Measurements from ENCODE around the gene RDH5. TPM values are rescaled to one million over a fixed set of nuclear protein-coding genes. Genes with fewer than 3 reads are reported as not detected.
A peak's percentile ranks its signal among the peaks of the same experiment; 100 is the strongest.

Gene RDH5
- total and polyA plus RNA-seq, 4 experiments from 2014 or later = 1.4 to 32.5 (median 15.9) TPM

DNA sequence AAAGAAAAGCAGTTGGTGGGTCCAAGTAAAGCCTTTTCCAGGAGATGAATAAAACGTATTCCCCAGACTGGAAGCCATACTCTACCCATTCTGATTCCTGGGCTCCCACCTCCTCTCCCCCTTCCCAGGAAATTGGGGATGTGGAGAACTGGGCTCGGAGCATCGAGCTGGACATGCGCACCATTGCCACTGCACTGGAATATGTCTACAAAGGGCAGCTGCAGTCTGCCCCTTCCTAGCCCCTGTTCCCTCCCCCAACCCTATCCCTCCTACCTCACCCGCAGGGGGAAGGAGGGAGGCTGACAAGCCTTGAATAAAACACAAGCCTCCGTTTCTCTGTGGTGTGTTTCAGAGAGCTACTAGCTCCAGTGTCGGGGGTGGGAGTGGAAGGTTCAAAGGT lies 822 bp upstream of the RDH5 start:
- no peaks in the 10 kb centered on the region for H3K9me3 ChIP-seq (ENCODE audit: control insufficient read depth in 1 of 2, low read length in 2 of 2)
- POLR2A ChIA-PET (ENCODE audit: partially characterized antibody) = interaction anchor here (1.0 to 1.3 kb wide), 4 partner anchors 8 to 19 kb away, joined by 3 to 6 read pairs (median 4); partner anchors contain the start of gene CD63
- H3K27ac ChIP-seq (ENCODE audit: low read depth, low read length) = no peak overlapping the region
- no peak for DNase-seq
- H3K4me1 ChIP-seq (ENCODE audit: insufficient read depth, low read length) = peaks cover 40% of the 10 kb centered on the region
- H3K4me3 ChIP-seq (ENCODE audit: low read length in 2 of 2) = no peak overlapping the region
- H3K9me3 Mint-ChIP-seq = peaks cover 0 to 4% (median 0%) of the 10 kb centered on the region in 8 donors
- intact Hi-C loops (cut with micrococcal nuclease) = loop anchor here (5.0 kb wide), 1 partner anchor 72 kb away; no protein-coding TSS in a partner anchor
- H3K4me3 Mint-ChIP-seq = peak overlapping the region in 1 of 8 donors; percentile 25
- peaks cover 0 to 1% of the 10 kb centered on the region in 2 donors for H3K27me3 Mint-ChIP-seq
- no peak overlapping the region for H3K27ac Mint-ChIP-seq
- CTCF ChIA-PET (ENCODE audit: partially characterized antibody) = interaction anchor here (0.8 to 5.1 kb wide), 2 partner anchors 14 to 19 kb away, joined by 3 to 44 read pairs; no protein-coding TSS in a partner anchor
- peaks cover 15% of the 10 kb centered on the region for H3K36me3 ChIP-seq (ENCODE audit: insufficient read depth, low read length)
- peaks cover 18 to 54% (median 38%) of the 10 kb centered on the region in 4 donors for H3K4me1 Mint-ChIP-seq
- no peaks in the 10 kb centered on the region for H3K27me3 ChIP-seq (ENCODE audit: insufficient read depth, low read length)
- H3K36me3 Mint-ChIP-seq = peaks cover 0 to 29% of the 10 kb centered on the region in 2 donors

DNA sequence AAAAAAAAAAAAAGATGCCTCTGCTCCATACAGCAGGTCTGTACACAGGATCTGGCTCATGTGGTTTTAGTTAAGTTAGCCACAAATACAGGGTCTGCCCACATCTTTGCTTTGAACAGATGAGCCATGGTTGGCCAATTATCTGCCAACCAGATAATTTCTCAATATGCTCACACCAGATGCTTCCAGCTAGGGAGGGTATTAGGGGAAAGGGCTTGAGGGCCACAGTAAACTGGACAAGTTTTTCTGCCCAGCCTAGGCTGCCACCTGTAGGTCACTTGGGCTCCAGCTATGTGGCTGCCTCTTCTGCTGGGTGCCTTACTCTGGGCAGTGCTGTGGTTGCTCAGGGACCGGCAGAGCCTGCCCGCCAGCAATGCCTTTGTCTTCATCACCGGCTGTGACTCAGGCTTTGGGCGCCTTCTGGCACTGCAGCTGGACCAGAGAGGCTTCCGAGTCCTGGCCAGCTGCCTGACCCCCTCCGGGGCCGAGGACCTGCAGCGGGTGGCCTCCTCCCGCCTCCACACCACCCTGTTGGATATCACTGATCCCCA lies 776 bp downstream of the RDH5 start:
- H3K9me3 ChIP-seq (ENCODE audit: control insufficient read depth in 1 of 2, low read length in 2 of 2) = no peaks in the 10 kb centered on the region
- no peaks in the 10 kb centered on the region for H3K27me3 Mint-ChIP-seq
- intact Hi-C loops (cut with micrococcal nuclease) = no loop called here
- peak overlapping the region in 4 of 7 donors; percentile 22 to 57 (median 35) for H3K27ac Mint-ChIP-seq
- peaks cover 0 to under 1% (median 0%) of the 10 kb centered on the region in 8 donors for H3K9me3 Mint-ChIP-seq
- DNase-seq = peak in 2 of 5 donors; percentile 31 to 33
- H3K27me3 ChIP-seq (ENCODE audit: insufficient read depth, low read length) = no peaks in the 10 kb centered on the region
- POLR2A ChIA-PET (ENCODE audit: partially characterized antibody) = no interaction called here
- H3K4me3 ChIP-seq (ENCODE audit: low read length in 2 of 2) = no peak overlapping the region
- CTCF ChIA-PET (ENCODE audit: partially characterized antibody) = interaction anchor here (0.7 to 1.2 kb wide), 2 partner anchors 9 to 17 kb away, joined by 3 to 4 read pairs; no protein-coding TSS in a partner anchor
- peaks cover 4 to 28% of the 10 kb centered on the region in 2 donors for H3K36me3 Mint-ChIP-seq
- peaks cover 20 to 59% (median 42%) of the 10 kb centered on the region in 4 donors for H3K4me1 Mint-ChIP-seq
- H3K4me3 Mint-ChIP-seq = peak overlapping the region in 1 of 8 donors; percentile 7
- H3K4me1 ChIP-seq (ENCODE audit: insufficient read depth, low read length) = peaks cover 32% of the 10 kb centered on the region
- peaks cover 15% of the 10 kb centered on the region for H3K36me3 ChIP-seq (ENCODE audit: insufficient read depth, low read length)
- no peak overlapping the region for H3K27ac ChIP-seq (ENCODE audit: low read depth, low read length)

DNA sequence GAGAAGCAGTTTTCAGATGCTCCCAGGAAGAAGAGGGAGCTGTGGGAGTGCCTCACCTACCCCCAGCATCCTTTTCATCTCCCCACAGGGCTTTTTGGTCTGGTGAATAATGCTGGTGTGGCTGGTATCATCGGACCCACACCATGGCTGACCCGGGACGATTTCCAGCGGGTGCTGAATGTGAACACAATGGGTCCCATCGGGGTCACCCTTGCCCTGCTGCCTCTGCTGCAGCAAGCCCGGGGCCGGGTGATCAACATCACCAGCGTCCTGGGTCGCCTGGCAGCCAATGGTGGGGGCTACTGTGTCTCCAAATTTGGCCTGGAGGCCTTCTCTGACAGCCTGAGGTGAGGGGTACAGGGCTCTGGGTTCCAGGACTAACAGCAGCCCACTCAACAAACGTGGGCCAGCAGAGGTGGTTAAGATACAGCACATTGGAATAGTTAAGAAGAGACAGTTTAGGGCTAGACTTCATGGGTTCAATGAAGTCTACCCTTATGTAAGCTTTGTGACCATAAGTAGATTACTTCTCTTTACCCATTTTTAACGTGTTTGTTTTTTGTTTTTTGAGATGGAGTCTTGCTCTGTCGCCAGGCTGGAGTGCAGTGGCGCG lies 1.5 kb downstream of the RDH5 start:
- no peaks in the 10 kb centered on the region for H3K9me3 Mint-ChIP-seq
- no peak for DNase-seq
- ChIA-PET CTCF (ENCODE audit: partially characterized antibody) (interaction anchor here (1.2 to 4.8 kb wide), 3 partner anchors 8 to 17 kb away, joined by 4 to 61 read pairs (median 4); no protein-coding TSS in a partner anchor), POLR2A (ENCODE audit: partially characterized antibody) (no interaction called here)
- Histone ChIP-seq H3K27ac (ENCODE audit: low read depth, low read length) (no peak overlapping the region), H3K36me3 (ENCODE audit: insufficient read depth, low read length) (peaks cover 15% of the 10 kb centered on the region), H3K9me3 (ENCODE audit: control insufficient read depth in 1 of 2, low read length in 2 of 2) (no peaks in the 10 kb centered on the region), H3K4me3 (ENCODE audit: low read length in 2 of 2) (no peak overlapping the region), H3K4me1 (ENCODE audit: insufficient read depth, low read length) (peaks cover 29% of the 10 kb centered on the region), H3K27me3 (ENCODE audit: insufficient read depth, low read length) (no peaks in the 10 kb centered on the region)
- H3K27me3 Mint-ChIP-seq = no peaks in the 10 kb centered on the region
- H3K4me1 Mint-ChIP-seq = peaks cover 23 to 59% (median 43%) of the 10 kb centered on the region in 4 donors
- H3K4me3 Mint-ChIP-seq = no peak overlapping the region
- peak overlapping the region in 3 of 7 donors; percentile 14 to 57 (median 37) for H3K27ac Mint-ChIP-seq
- H3K36me3 Mint-ChIP-seq = peaks cover 4 to 28% of the 10 kb centered on the region in 2 donors
- intact Hi-C loops (cut with micrococcal nuclease) = no loop called here

GRCh38 chr12:55722948-55723347 lies 2.8 kb downstream of the RDH5 start:
- Mint-ChIP-seq H3K27me3 (no peaks in the 10 kb centered on the region), H3K4me3 (no peak overlapping the region), H3K36me3 (peaks cover 4 to 24% of the 10 kb centered on the region in 2 donors), H3K9me3 (no peaks in the 10 kb centered on the region), H3K4me1 (peaks cover 24 to 59% (median 39%) of the 10 kb centered on the region in 4 donors), H3K27ac (peak overlapping the region in 2 of 7 donors; percentile 38 to 53)
- DNase-seq = no peak
- CTCF ChIA-PET (ENCODE audit: partially characterized antibody) = interaction anchor here (1.0 to 4.8 kb wide), 3 partner anchors 9 to 15 kb away, joined by 3 to 61 read pairs (median 4); no protein-coding TSS in a partner anchor
- POLR2A ChIA-PET (ENCODE audit: partially characterized antibody) = interaction anchor here (0.6 to 3.8 kb wide), 3 partner anchors 15 to 645 kb away, joined by 3 to 27 read pairs (median 3); no protein-coding TSS in a partner anchor
- peaks cover 15% of the 10 kb centered on the region for H3K36me3 ChIP-seq (ENCODE audit: insufficient read depth, low read length)
- H3K9me3 ChIP-seq (ENCODE audit: control insufficient read depth in 1 of 2, low read length in 2 of 2) = no peaks in the 10 kb centered on the region
- H3K4me1 ChIP-seq (ENCODE audit: insufficient read depth, low read length) = peaks cover 29% of the 10 kb centered on the region
- H3K27me3 ChIP-seq (ENCODE audit: insufficient read depth, low read length) = no peaks in the 10 kb centered on the region
- intact Hi-C loops (cut with micrococcal nuclease) = no loop called here
- no peak overlapping the region for H3K4me3 ChIP-seq (ENCODE audit: low read length in 2 of 2)
- no peak overlapping the region for H3K27ac ChIP-seq (ENCODE audit: low read depth, low read length)

DNA sequence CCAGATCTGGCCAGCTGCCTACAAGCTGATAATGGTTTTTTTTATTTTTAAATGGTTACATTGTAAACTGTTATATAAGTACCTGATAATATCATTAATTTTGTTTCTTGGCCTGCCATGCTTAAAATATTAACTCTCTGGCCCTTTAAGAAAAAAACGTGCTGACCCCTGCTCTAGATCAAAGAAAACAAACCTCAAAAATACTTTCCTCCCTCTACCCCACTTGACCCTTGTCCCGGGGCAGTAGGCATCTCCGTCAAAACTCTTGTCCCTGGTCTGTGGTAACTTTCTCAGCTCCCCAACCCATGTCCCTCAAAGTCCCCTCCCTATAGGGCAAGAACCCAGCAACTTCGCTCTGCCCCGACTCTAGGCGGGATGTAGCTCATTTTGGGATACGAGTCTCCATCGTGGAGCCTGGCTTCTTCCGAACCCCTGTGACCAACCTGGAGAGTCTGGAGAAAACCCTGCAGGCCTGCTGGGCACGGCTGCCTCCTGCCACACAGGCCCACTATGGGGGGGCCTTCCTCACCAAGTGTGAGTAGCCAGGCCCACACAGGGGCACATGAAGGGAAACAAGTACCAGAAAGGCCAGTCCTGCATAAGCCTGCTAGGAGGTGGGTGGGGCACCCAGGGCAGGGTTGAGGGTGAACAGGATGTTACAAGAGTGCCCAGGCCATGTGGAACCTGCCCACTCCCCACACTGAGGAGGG lies 3.5 kb downstream of the RDH5 start:
- intact Hi-C loops (cut with micrococcal nuclease) = loop anchor here (1.0 kb wide), 1 partner anchor 14 kb away; no protein-coding TSS in a partner anchor
- DNase-seq = no peak
- Histone ChIP-seq H3K9me3 (ENCODE audit: control insufficient read depth in 1 of 2, low read length in 2 of 2) (no peaks in the 10 kb centered on the region), H3K27ac (ENCODE audit: low read depth, low read length) (no peak overlapping the region), H3K27me3 (ENCODE audit: insufficient read depth, low read length) (no peaks in the 10 kb centered on the region), H3K4me1 (ENCODE audit: insufficient read depth, low read length) (peaks cover 24% of the 10 kb centered on the region), H3K4me3 (ENCODE audit: low read length in 2 of 2) (no peak overlapping the region), H3K36me3 (ENCODE audit: insufficient read depth, low read length) (peaks cover 15% of the 10 kb centered on the region)
- H3K36me3 Mint-ChIP-seq = peaks cover 4 to 24% of the 10 kb centered on the region in 2 donors
- no peaks in the 10 kb centered on the region for H3K27me3 Mint-ChIP-seq
- peak overlapping the region in 3 of 7 donors; percentile 22 to 77 (median 38) for H3K27ac Mint-ChIP-seq
- H3K4me3 Mint-ChIP-seq = no peak overlapping the region
- CTCF ChIA-PET (ENCODE audit: partially characterized antibody) = interaction anchor here (0.7 to 4.8 kb wide), 5 partner anchors 10 to 356 kb away, joined by 3 to 61 read pairs (median 3); partner anchors contain the start of gene ERBB3
- POLR2A ChIA-PET (ENCODE audit: partially characterized antibody) = interaction anchor here (1.2 to 3.8 kb wide), 2 partner anchors 15 to 24 kb away, joined by 3 to 27 read pairs; no protein-coding TSS in a partner anchor
- H3K9me3 Mint-ChIP-seq = no peaks in the 10 kb centered on the region
- H3K4me1 Mint-ChIP-seq = peaks cover 21 to 54% (median 34%) of the 10 kb centered on the region in 4 donors

GRCh38 chr12:55724226-55724939 lies 4.2 kb downstream of the RDH5 start:
- Mint-ChIP-seq H3K9me3 (peaks cover 0 to under 1% (median 0%) of the 10 kb centered on the region in 8 donors), H3K36me3 (peaks cover 4 to 22% of the 10 kb centered on the region in 2 donors), H3K4me3 (peak overlapping the region in 2 of 8 donors; percentile 13 to 27), H3K4me1 (peaks cover 21 to 49% (median 33%) of the 10 kb centered on the region in 4 donors), H3K27ac (peak overlapping the region; percentile 19 to 86 (median 79)), H3K27me3 (no peaks in the 10 kb centered on the region)
- DNase-seq = peak; percentile 51 to 62 (median 60)
- no peak overlapping the region for H3K4me3 ChIP-seq (ENCODE audit: low read length in 2 of 2)
- intact Hi-C loops (cut with micrococcal nuclease) = loop anchor here (1.0 kb wide), 1 partner anchor 13 kb away; no protein-coding TSS in a partner anchor
- no peaks in the 10 kb centered on the region for H3K27me3 ChIP-seq (ENCODE audit: insufficient read depth, low read length)
- no peaks in the 10 kb centered on the region for H3K9me3 ChIP-seq (ENCODE audit: control insufficient read depth in 1 of 2, low read length in 2 of 2)
- ChIA-PET POLR2A (ENCODE audit: partially characterized antibody) (interaction anchor here (0.9 to 3.8 kb wide), 6 partner anchors 9 to 249 kb away, joined by 3 to 27 read pairs (median 4); partner anchors contain the start of gene BLOC1S1), CTCF (ENCODE audit: partially characterized antibody) (interaction anchor here (0.8 to 4.8 kb wide), 9 partner anchors 8 to 316 kb away, joined by 3 to 61 read pairs (median 3); partner anchors contain the start of genes BLOC1S1 and ORMDL2)
- peaks cover 25% of the 10 kb centered on the region for H3K4me1 ChIP-seq (ENCODE audit: insufficient read depth, low read length)
- peaks cover 15% of the 10 kb centered on the region for H3K36me3 ChIP-seq (ENCODE audit: insufficient read depth, low read length)
- H3K27ac ChIP-seq (ENCODE audit: low read depth, low read length) = no peak overlapping the region

All from CD4-positive, alpha-beta memory T cell (primary cell).